ENCODE data around the gene ASMT. TPM values are rescaled to one million over a fixed set of nuclear protein-coding genes. Genes with fewer than 3 reads are reported as not detected.
"Not testable (repeated sequence)": the region's sequence is repeated elsewhere in the genome, so short reads cannot be mapped to it uniquely, and the experiment has no call there.

Gene ASMT, protein sequence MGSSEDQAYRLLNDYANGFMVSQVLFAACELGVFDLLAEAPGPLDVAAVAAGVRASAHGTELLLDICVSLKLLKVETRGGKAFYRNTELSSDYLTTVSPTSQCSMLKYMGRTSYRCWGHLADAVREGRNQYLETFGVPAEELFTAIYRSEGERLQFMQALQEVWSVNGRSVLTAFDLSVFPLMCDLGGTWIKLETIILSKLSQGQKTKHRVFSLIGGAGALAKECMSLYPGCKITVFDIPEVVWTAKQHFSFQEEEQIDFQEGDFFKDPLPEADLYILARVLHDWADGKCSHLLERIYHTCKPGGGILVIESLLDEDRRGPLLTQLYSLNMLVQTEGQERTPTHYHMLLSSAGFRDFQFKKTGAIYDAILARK
- not detected in 2 replicates for total RNA-seq (2014; rRNA removed; shearing (Covaris generic); ENCODE audit: low replicate concordance)

DNA sequence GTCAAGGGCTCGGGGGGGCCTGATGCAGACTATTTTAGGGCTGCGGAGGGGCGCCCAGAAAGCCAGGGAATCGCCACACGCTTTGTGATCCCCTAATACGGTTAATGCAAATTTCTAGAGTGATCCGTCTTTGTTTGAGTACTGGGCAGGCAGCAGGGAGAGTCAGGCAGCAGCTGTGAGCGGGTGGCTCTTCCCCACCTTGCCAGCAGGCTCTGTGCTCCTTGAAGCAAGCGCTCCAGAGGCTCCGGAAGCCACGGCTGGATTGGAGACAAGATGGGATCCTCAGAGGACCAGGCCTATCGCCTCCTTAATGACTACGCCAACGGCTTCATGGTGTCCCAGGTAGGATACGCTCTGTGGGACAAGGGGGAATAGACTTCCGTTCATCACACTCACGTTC, at the start of gene ASMT:
Gene ASMT (plus strand): TSS at position 133 of the 400 bp plus-strand sequence. CDS start 141 bp downstream, at position 274.
- in situ Hi-C loops (cut with HindIII; ENCODE audit: low pct_unique_long_range_greater_than_20kb, low sequenced_read_pairs), result no loop called here
- DNase-seq (ENCODE audit: low read depth), result no peak

GRCh38 chrX:1574181-1574580, 40.7 kb upstream of the ASMT start:
- DNase-seq (ENCODE audit: low read depth); in situ Hi-C loops (cut with HindIII; ENCODE audit: low pct_unique_long_range_greater_than_20kb, low sequenced_read_pairs): not testable (repeated sequence)

- DNase-seq (ENCODE audit: low read depth), result no peak
- in situ Hi-C loops (cut with HindIII; ENCODE audit: low pct_unique_long_range_greater_than_20kb, low sequenced_read_pairs), result no loop called here
Observed at GRCh38 chrX:1576201-1576992, 38.5 kb upstream of the ASMT start.

GRCh38 chrX:1577845-1578244, 37.0 kb upstream of the ASMT start:
- DNase-seq (ENCODE audit: low read depth), result no peak
- in situ Hi-C loops (cut with HindIII; ENCODE audit: low pct_unique_long_range_greater_than_20kb, low sequenced_read_pairs), result no loop called here

DNA sequence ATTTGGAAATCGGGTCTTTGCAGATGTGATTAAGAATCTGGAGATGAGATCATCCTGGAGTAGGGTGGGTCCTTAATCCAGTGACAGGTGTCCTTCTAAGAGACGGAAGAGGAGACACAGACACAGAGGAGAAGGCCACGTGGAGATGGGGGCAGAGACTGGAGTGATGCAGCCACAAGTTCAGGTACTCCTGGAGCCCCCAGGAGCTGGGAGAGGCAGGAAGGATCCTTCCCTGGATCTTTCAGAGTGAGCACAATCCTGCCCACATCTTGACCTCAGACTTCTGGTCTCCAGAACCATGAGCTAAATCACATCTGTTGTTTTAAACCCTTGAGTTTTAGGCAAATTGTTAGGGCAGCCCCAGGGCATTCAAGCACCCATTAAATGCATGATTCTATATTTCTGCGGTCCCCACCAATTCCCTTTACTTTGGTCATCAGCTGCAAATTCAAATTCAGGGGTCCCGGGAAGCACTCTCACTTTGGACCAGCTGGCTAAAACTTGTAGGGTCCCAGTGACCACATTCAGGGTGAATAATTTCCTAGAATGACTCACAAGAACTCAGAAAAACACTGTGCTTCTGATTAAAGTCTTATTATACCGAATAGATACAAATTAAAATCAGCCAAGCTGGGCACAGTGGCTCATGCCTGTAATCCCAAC, 36.2 kb upstream of the ASMT start:
- in situ Hi-C loops (cut with HindIII; ENCODE audit: low pct_unique_long_range_greater_than_20kb, low sequenced_read_pairs), result no loop called here
- DNase-seq (ENCODE audit: low read depth), result no peak

DNA sequence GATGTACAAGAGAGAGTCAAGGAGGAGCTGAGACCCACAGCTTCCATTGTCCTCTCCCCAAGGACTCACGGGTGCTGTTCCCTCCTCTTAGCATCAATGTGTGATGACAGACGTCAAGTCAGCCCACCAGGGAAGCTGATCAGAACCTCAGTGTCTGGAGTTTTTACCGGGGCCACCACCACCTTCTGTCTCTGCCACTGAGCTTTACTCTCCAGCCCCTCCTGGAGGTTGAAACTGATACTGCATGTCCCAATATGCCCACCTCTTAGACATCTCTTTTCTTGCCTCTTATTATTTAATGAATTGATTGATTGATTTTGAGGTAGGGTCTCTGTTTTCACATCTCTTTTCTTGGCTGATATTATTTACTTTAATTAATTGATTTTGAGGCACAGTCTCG, 33.7 kb upstream of the ASMT start:
- no peak for DNase-seq (ENCODE audit: low read depth)
- in situ Hi-C loops (cut with HindIII; ENCODE audit: low pct_unique_long_range_greater_than_20kb, low sequenced_read_pairs), result no loop called here

GRCh38 chrX:1582686-1583437, 32.0 kb upstream of the ASMT start:
- in situ Hi-C loops (cut with HindIII; ENCODE audit: low pct_unique_long_range_greater_than_20kb, low sequenced_read_pairs), result no loop called here
- peak; percentile 51 for DNase-seq (ENCODE audit: low read depth)

DNA sequence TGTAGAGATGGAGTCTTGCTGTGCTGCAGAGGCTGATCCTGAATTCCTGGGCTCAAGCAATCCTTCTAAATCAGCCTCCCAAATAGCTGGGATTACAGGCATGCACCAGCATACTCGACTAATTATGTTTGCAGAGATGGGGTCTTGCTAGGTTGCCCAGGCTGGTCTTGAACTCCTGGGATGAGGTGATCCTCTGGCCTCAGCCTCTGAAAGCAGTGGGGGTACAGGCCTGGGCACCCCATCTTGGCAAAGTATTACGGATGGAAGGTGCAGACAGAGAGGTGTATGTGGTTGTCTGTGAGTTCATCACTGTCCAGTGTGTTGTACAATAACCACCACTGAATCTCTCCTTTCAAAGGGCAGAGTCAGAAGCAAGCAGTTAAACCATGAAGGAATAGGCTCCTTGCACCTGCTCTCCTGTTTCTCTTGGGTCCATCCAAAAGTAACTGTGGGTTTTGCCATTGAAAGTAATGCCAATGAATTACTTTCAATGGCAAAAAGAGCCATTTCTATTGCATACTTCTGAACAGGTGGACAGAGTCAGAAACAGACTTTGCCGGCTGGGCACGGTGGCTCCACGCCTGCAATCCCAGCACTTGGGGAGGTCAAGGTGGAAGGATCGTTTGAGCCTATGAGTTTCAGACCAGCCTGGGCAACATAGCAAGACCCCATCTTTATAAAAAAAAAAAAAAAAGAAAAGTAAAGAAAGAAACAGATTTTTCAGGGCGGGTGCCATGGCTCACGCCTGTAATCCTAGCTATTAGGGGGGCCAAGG, 30.4 kb upstream of the ASMT start:
- in situ Hi-C loops (cut with HindIII; ENCODE audit: low pct_unique_long_range_greater_than_20kb, low sequenced_read_pairs), result no loop called here

GRCh38 chrX:1587161-1587560, 27.7 kb upstream of the ASMT start:
- in situ Hi-C loops (cut with HindIII; ENCODE audit: low pct_unique_long_range_greater_than_20kb, low sequenced_read_pairs), result no loop called here
- DNase-seq (ENCODE audit: low read depth), result no peak

More for the DNA sequence above, 30.4 kb upstream of the ASMT start:
- DNase-seq (ENCODE audit: low read depth), result no peak

DNA sequence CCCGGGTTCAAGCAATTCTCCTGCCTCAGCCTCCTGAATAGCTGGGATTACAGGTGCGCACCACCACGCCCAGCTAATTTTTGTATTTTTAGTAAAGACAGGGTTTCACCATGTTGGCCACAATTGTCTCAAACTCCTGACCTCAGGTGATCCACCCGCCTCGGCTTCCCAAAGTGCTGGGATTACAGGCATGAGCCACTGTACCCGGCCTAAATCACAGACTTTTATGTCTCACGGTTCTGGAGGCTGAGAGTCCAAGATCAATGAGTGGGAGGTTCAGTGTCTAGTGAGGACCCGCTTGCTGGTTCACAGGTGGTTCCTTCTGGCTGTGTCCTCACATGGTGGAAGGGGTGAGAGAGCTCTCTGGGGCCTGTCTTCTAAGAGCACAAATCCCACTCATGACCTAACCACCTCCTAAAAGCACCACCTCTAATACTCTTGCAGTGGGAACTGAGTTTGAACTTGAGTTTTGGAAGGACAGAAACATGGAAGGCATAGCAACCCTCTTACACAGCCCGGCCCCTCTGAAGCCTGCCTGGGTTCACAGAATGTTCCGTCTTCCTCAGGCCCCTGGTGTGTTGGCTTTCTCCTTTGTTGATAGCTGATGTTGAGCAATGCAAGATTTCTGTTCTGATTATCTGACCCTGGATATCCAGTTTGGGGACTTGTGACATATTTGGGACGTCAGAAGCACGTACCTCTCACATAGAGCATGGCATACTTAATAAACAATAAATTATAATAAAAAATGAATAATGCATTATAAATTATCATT, 25.3 kb upstream of the ASMT start:
- in situ Hi-C loops (cut with HindIII; ENCODE audit: low pct_unique_long_range_greater_than_20kb, low sequenced_read_pairs), result no loop called here
- DNase-seq (ENCODE audit: low read depth), result no peak

- in situ Hi-C loops (cut with HindIII; ENCODE audit: low pct_unique_long_range_greater_than_20kb, low sequenced_read_pairs), result no loop called here
- peak; percentile 91 for DNase-seq (ENCODE audit: low read depth)
Observed at GRCh38 chrX:1591102-1591862, 23.6 kb upstream of the ASMT start, which contains the start of gene AKAP17A. Gene AKAP17A (plus strand): TSS chrX:1591604. CDS start chrX:1593463, 1,859 bp downstream.

- no peak for DNase-seq (ENCODE audit: low read depth)
- in situ Hi-C loops (cut with HindIII; ENCODE audit: low pct_unique_long_range_greater_than_20kb, low sequenced_read_pairs), result no loop called here
Observed at GRCh38 chrX:1591863-1592469, 22.9 kb upstream of the ASMT start.

DNA sequence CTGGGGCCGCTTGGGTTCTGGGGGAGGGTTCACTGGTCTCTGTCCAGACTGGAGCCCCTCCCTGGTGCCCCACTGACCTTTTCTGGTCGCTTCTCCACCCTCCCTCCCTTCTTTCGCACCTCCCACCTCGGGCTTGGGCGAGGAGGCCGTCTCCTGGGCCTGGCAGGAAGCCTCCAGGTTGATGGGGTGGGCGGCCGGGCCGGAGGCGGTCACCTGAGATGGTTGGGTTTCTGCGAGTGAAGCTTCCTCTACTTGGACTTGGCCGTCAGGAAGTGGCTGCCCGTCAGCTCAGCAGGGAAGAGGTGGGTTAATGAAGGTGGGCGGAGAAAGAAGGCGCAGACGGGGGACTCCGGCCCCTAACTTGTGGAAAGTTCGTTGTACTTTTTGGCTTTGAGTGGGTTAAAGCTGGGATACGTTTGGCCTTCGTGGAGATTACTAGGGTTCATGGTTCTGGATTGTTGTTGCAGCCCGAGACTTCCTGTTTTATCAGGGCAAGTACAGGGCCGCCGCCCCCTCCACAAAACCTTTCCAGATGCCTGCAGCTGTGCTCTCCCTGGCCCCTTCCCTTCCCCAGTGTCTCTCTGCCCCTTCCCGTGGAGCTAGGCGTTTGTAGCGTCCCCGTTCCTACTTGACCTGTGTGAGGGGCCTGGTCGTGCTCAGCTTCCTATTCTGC, 22.3 kb upstream of the ASMT start:
- no peak for DNase-seq (ENCODE audit: low read depth)
- in situ Hi-C loops (cut with HindIII; ENCODE audit: low pct_unique_long_range_greater_than_20kb, low sequenced_read_pairs), result no loop called here

- no peak for DNase-seq (ENCODE audit: low read depth)
- in situ Hi-C loops (cut with HindIII; ENCODE audit: low pct_unique_long_range_greater_than_20kb, low sequenced_read_pairs), result no loop called here
Observed at GRCh38 chrX:1593286-1594271, 21.3 kb upstream of the ASMT start.

Measured in Caki2 (cell line).